ENCODE measurements around the gene BAHCC1.

GRCh38 chr17:81489012-81489997 is 94.0 kb downstream of the BAHCC1 start:
- TF ChIP-seq CTCF (conservative IDR thresholded peaks at IDR 0.05; ENCODE audit: low read depth, low read length) (no peak), CEBPB (IDR thresholded peaks at IDR 0.05; ENCODE audit: low read depth, low read length) (no peak), NFE2L2 (IDR thresholded peaks at IDR 0.05; ENCODE audit: low read depth, low read length) (no peak), POLR2A (IDR thresholded peaks at IDR 0.05; ENCODE audit: low read depth, low read length) (no peak)
